Mesendoderm (in vitro differentiated cells): ENCODE data around the gene SLC26A11.

Experiments used
- DNase-seq: peaks from one replicate; pipeline ENCODE4 v3.0.0; 2013
- H2AK5ac ChIP-seq: 2 replicates; pipeline ENCODE4 v1.6.1; 2013; ENCODE audit warnings: low read length, inconsistent platforms
- H2BK120ac ChIP-seq: 2 replicates; pipeline ENCODE4 v1.6.1; 2013; ENCODE audit warnings: low read depth, mild to moderate bottlenecking, low read length, moderate library complexity, mixed read lengths
- H2BK15ac ChIP-seq: replicated peaks from 2 replicates; pipeline ENCODE4 v1.6.1; 2013; ENCODE audit warnings: low read depth, mild to moderate bottlenecking, moderate library complexity
- H2BK5ac ChIP-seq: 2 replicates; pipeline ENCODE4 v1.6.1; 2013; ENCODE audit warnings: low read length, inconsistent platforms
- H3K18ac ChIP-seq: 2 replicates; pipeline ENCODE4 v1.6.1; 2013; ENCODE audit warnings: mild to moderate bottlenecking, low read length, mixed read lengths
- H3K23ac ChIP-seq: one replicate; pipeline ENCODE4 v1.6.1; 2013; ENCODE audit warnings: low read length
- H3K27ac ChIP-seq: 2 replicates; pipeline ENCODE4 v1.5.1; 2013; ENCODE audit warnings: low read depth, mild to moderate bottlenecking, inconsistent platforms, low read length, moderate library complexity
- H3K27me3 ChIP-seq: 2 replicates; pipeline ENCODE4 v1.6.1; 2013; ENCODE audit warnings: low read length, control low read depth, mild to moderate bottlenecking, inconsistent platforms; ENCODE audit not compliant: insufficient read depth, poor library complexity
- H3K36me3 ChIP-seq: 2 replicates; pipeline ENCODE4 v1.6.1; 2013; ENCODE audit warnings: low read length, inconsistent platforms; ENCODE audit not compliant: control insufficient read depth, insufficient read depth
- H3K4ac ChIP-seq: one replicate; pipeline ENCODE4 v1.6.1; 2013; ENCODE audit warnings: low read depth, mild to moderate bottlenecking, low read length, moderate library complexity
- H3K4me1 ChIP-seq: 2 replicates; pipeline ENCODE4 v1.6.1; 2013; ENCODE audit warnings: low read depth, low read length, inconsistent platforms; ENCODE audit not compliant: control insufficient read depth
- H3K4me2 ChIP-seq: 2 replicates; pipeline ENCODE4 v1.6.1; 2013; ENCODE audit warnings: low read length
- H3K4me3 ChIP-seq: 2 replicates; pipeline ENCODE4 v1.5.1; 2013; ENCODE audit warnings: mild to moderate bottlenecking, low read length
- H3K56ac ChIP-seq: one replicate; pipeline ENCODE4 v1.6.1; 2013; ENCODE audit warnings: low read length
- H3K79me1 ChIP-seq: 2 replicates; pipeline ENCODE4 v1.6.1; 2013; ENCODE audit warnings: low read length, inconsistent platforms
- H3K79me2 ChIP-seq: 2 replicates; pipeline ENCODE4 v1.6.1; 2013; ENCODE audit warnings: mild to moderate bottlenecking, low read length; ENCODE audit not compliant: control insufficient read depth, insufficient read depth
- H3K9ac ChIP-seq: 2 replicates; pipeline ENCODE4 v1.6.1; 2013; ENCODE audit warnings: low read length, inconsistent platforms
- H4K5ac ChIP-seq: one replicate; pipeline ENCODE4 v1.6.1; 2013; ENCODE audit warnings: low read length
- H4K8ac ChIP-seq: one replicate; pipeline ENCODE4 v1.6.1; 2013; ENCODE audit warnings: low read depth, mild to moderate bottlenecking, control low read depth, low read length, moderate library complexity
- WGBS: extraction: QIAGEN DNeasy Blood & Tissue Kit; methylation state at CpG from one replicate; pipeline ENCODE4 v1.1.7; 2013; ENCODE audit warnings: low lambda C conversion rate, missing lambda C conversion rate; ENCODE audit not compliant: insufficient coverage; ENCODE audit errors: extremely low coverage; 5-methylcytosine and 5-hydroxymethylcytosine counted together

Gene SLC26A11

DNA sequence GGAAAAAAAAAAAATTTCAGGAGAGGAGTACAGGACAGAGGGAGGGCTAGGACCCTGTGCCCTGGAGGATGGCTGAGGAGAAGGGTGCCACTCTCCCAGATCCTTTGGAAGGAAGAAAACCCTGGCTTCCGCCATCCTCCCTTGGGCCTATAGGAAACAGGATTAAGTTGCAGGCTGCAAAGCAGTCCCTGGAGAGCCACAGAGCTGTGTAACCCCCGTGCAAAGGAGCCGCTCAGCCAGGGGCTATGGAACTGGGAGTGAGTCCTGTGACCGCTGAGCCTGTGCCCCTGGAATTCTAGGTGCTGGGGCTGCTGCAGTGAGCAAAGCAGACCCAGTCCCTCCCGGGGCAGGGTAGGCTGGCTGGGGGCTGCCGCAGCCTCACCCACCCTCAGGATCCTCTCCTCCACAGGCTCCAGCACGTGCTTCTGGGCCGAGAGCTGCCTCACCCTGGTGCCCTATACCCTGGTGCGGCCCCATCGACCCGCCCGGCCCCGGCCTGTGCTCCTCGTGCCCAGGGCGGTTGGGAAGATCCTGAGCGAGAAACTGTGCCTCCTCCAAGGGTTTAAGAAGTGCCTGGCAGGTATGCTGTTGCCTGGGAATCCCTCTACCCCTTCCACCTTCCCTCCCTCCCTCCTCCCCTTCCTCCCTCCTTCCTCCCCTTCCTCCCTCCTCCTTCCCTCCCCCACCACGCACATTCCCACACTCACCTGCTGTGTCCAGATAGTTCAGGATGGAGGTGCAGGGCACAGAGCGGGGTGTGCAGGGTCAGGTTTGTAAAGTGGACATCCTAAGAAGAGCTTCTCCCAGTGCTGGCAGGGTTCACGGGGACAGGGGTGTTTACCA lies 15.4 kb upstream of the SLC26A11 start:
- H4K5ac ChIP-seq, result no peak overlapping the region

DNA sequence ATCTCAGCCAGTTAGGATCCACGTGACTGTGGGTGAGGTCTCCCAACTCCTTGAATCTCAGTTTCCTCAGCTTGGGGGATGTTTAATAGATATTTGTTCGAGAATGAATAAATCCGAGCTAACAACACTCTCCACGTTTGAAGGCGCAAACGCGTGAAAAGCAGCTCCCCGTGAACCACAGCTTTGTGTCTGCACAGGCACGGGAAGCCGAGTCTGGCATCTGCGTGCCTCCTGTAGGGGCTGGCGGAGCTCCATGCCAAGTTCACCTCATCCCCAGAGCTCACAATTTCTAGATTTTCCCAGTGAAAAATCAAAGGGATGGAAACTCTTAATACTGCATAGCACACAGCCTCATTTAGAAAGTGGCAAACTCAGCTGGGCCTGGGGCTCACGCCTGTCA lies 14.4 kb upstream of the SLC26A11 start:
- Histone ChIP-seq H3K4me2 (no peak overlapping the region), H3K4me3 (no peak overlapping the region), H3K79me1 (no peaks in the 10 kb centered on the region), H3K79me2 (no peaks in the 10 kb centered on the region), H2BK5ac (no peak overlapping the region), H4K5ac (no peak overlapping the region), H3K23ac (no peak overlapping the region), H3K56ac (no peak overlapping the region), H4K8ac (no peak overlapping the region), H3K4me1 (no peaks in the 10 kb centered on the region), H2BK15ac (no peak overlapping the region), H3K4ac (no peak overlapping the region), H3K27me3 (no peaks in the 10 kb centered on the region), H2BK120ac (no peak overlapping the region), H3K9ac (no peak overlapping the region), H3K36me3 (no peaks in the 10 kb centered on the region), H2AK5ac (no peak overlapping the region), H3K27ac (no peak overlapping the region), H3K18ac (no peak overlapping the region)
- no CpG with 5 or more reads among the region's 13 CpGs for WGBS
- DNase-seq, result no peak

More for the DNA sequence above, 15.4 kb upstream of the SLC26A11 start:
- no peaks in the 10 kb centered on the region for H3K4me1 ChIP-seq
- no peak overlapping the region for H3K4me3 ChIP-seq
- H3K23ac ChIP-seq, result no peak overlapping the region
- no CpG with 5 or more reads among the region's 19 CpGs for WGBS
- no peak overlapping the region for H3K9ac ChIP-seq
- H2BK120ac ChIP-seq, result no peak overlapping the region
- no peak overlapping the region for H3K4ac ChIP-seq
- H3K27me3 ChIP-seq, result no peaks in the 10 kb centered on the region
- no peaks in the 10 kb centered on the region for H3K79me1 ChIP-seq
- DNase-seq, result no peak
- no peak overlapping the region for H3K18ac ChIP-seq
- no peak overlapping the region for H3K4me2 ChIP-seq
- H2BK15ac ChIP-seq, result no peak overlapping the region
- H3K79me2 ChIP-seq, result no peaks in the 10 kb centered on the region
- H4K8ac ChIP-seq, result no peak overlapping the region
- no peak overlapping the region for H2AK5ac ChIP-seq
- H3K56ac ChIP-seq, result no peak overlapping the region
- no peak overlapping the region for H3K27ac ChIP-seq
- H3K36me3 ChIP-seq, result no peaks in the 10 kb centered on the region
- H2BK5ac ChIP-seq, result no peak overlapping the region

DNA sequence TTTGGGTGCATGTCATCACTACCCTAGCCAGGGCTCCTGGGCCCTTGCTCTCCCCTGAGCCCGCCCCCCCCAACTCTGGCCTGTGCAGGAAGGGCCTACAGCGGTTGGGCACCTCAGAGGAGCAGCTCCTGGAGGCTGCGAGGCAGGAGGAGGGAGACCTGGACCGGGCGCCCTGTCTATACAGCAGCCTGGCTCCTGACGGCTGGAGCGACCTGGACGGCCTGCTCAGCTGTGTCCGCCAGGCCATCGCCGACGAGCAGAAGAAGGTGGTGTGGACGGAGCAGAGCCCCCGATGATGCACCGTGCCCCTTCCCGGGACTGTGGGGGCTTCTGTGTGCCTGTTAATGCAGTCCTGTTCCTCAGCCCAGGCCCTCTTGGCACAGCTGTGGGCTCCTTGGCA lies 12.2 kb upstream of the SLC26A11 start:
- Histone ChIP-seq H3K79me1 (no peaks in the 10 kb centered on the region), H3K27me3 (no peaks in the 10 kb centered on the region)
- WGBS, result no CpG with 5 or more reads among the region's 16 CpGs

DNA sequence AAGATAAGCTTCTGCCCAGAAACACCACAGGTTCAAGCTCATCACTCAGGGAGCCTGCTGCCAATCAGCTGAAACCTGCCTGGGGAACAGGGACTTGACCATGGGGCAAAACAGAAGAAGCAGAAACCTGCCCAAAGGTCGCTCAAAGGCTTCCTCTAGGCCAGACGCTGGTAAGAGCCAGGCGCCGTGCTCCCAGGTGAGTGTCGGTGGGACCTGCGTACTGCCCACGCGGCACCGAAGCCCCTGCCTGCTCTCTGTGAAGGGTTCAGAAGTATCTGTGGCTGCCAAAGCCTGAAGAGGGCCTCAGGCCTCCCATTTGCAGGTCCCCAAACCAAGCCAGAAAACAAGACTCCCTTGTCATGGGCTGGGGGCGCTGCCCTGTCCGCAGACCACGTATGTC lies 10.5 kb upstream of the SLC26A11 start:
- H3K36me3 ChIP-seq, result no peaks in the 10 kb centered on the region
- no CpG with 5 or more reads among the region's 12 CpGs for WGBS

More for the DNA sequence above, 12.2 kb upstream of the SLC26A11 start:
- Histone ChIP-seq H3K23ac (no peak overlapping the region), H2BK120ac (no peak overlapping the region), H2AK5ac (no peak overlapping the region), H2BK5ac (no peak overlapping the region), H3K9ac (no peak overlapping the region), H3K4me2 (no peak overlapping the region), H4K5ac (no peak overlapping the region), H2BK15ac (no peak overlapping the region), H3K27ac (no peak overlapping the region), H3K79me2 (no peaks in the 10 kb centered on the region), H4K8ac (no peak overlapping the region), H3K18ac (no peak overlapping the region), H3K4ac (no peak overlapping the region), H3K4me1 (no peaks in the 10 kb centered on the region), H3K36me3 (no peaks in the 10 kb centered on the region), H3K4me3 (no peak overlapping the region), H3K56ac (no peak overlapping the region)
- DNase-seq, result no peak

GRCh38 chr17:80210348-80211108 lies 9.7 kb upstream of the SLC26A11 start:
- Histone ChIP-seq H3K79me2 (no peaks in the 10 kb centered on the region), H3K27ac (no peak overlapping the region), H3K4me2 (no peak overlapping the region), H2BK5ac (no peak overlapping the region), H3K27me3 (no peaks in the 10 kb centered on the region), H3K23ac (no peak overlapping the region), H3K18ac (no peak overlapping the region), H2BK120ac (no peak overlapping the region), H3K9ac (no peak overlapping the region), H3K36me3 (no peaks in the 10 kb centered on the region), H3K4me1 (no peaks in the 10 kb centered on the region), H2AK5ac (no peak overlapping the region), H3K4me3 (no peak overlapping the region), H3K56ac (no peak overlapping the region), H3K4ac (no peak overlapping the region), H3K79me1 (no peaks in the 10 kb centered on the region), H4K8ac (no peak overlapping the region), H4K5ac (no peak overlapping the region), H2BK15ac (no peak overlapping the region)
- no peak for DNase-seq
- no CpG with 5 or more reads among the region's 47 CpGs for WGBS

More for the DNA sequence above, 10.5 kb upstream of the SLC26A11 start:
- Histone ChIP-seq H4K5ac (no peak overlapping the region), H3K79me1 (no peaks in the 10 kb centered on the region), H3K27me3 (no peaks in the 10 kb centered on the region), H2BK120ac (no peak overlapping the region), H3K4me2 (no peak overlapping the region), H4K8ac (no peak overlapping the region), H3K18ac (no peak overlapping the region), H3K56ac (no peak overlapping the region), H2BK15ac (no peak overlapping the region), H3K4me1 (no peaks in the 10 kb centered on the region), H3K23ac (no peak overlapping the region), H3K9ac (no peak overlapping the region), H3K4me3 (no peak overlapping the region), H2AK5ac (no peak overlapping the region), H3K79me2 (no peaks in the 10 kb centered on the region), H3K27ac (no peak overlapping the region), H2BK5ac (no peak overlapping the region), H3K4ac (no peak overlapping the region)
- no peak for DNase-seq
